NCI-H526 (cell line): ENCODE data around the gene IFT25.

ENCODE experiments used
- DNase-seq, 2 experiments: peaks; one replicate each; lab custom pipeline; 2025; lab: John Stamatoyannopoulos, UW

Gene IFT25

DNA sequence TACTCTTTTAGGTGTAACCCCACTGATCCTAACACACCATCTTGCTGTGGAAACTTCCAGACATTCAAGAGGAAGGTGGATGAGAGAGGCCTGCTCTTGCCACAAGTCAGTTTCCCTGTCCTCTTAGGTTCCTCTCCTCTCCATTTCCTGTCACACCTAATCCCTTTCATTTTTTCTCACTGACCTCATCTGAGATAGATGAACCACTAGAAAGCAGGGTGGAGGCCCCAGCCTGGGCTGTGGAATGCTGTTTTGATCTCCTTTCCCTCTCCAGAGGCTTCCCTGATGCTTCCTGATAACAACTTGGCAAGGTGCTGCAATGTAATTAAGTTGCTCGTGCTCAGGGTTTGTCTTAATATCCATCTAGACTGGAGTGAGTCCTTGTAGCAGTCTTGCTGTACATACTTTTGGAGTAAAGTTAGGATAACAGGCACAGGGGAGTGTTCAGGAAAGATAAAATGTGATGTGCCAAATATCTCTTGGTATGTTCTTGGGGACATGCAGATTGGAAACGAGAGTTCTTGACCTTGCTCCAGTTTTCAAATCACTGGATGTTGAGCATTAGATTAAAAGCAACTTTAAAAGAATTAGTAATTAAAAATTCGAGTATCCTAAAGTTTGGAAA lies 11.8 kb upstream of the IFT25 start:
- no peak for DNase-seq

DNA sequence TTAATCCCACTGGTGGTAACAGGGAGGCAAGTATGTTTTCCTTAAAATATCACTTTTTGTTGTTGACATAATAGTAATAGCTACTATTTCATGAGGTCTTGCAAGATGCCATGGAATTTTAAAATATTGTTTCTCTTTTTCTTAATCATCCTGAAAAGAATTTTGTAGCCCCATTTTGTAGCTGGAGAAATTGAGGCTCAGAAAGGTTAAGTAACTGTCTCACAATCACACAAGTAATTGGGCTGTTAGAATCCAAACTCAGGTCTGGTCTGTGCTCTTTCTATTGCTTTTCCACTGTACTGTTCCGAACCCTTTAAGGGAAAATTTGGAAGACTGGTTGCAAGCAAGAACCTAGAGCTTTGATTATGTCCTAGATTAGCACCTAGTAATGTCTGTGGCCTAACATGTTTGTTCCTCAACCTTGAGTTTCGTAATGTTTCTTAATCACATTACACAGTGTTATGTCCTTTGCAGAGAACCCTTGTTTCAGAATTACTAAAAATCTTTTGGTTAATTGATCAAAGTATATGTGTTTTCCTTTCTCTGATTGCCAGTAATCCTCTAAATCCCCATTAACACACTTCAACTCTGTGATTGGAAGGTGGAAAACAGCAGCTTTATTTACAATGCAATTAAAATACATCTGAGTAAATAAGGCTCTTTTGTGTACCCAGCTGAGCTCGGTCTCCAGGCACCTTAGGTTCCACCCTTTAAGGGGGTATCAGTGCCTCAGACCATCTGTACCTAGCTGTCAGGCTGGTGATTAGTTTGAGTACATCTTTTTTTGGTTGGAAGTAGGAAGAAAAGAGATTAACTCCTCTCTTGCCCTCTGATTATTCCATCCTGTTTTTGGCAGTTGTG lies 11.0 kb upstream of the IFT25 start:
- DNase-seq: peak in 1 of 2 experiments; percentile 20

GRCh38 chr1:53954128-53954527 lies 8.6 kb upstream of the IFT25 start:
- DNase-seq: no peak

GRCh38 chr1:53951697-53952096 lies 6.2 kb upstream of the IFT25 start:
- DNase-seq: no peak

- DNase-seq: peak; percentile 38 to 57
Observed at GRCh38 chr1:53949023-53949990, 3.8 kb upstream of the IFT25 start.

DNA sequence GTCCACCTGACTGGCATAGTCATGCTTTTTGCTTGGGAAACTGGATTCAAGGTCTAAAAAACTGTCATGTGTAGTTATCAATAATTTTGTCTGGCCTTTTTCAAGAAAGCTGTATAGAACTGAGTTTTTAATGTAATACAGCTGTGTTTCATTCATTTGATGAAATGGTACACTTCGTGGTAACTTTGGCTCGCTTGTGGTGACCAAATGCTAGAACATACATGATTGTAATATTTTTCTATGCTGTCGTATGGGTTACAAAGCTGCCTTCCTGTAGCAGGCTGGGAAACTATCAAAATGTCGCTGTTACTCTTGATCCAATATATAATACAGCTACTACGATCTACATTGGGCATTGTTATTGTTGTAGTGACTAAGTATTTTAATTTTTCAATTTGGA lies 2.8 kb upstream of the IFT25 start:
- DNase-seq: no peak

GRCh38 chr1:53947172-53947907 lies 1.8 kb upstream of the IFT25 start:
- DNase-seq: no peak

GRCh38 chr1:53946252-53947171 lies 1.0 kb upstream of the IFT25 start, which contains the start of gene LRRC42:
TSS of gene LRRC42 (plus strand) at chr1:53946350. CDS start at chr1:53952000, 5,650 bp downstream.
- no peak for DNase-seq

DNA sequence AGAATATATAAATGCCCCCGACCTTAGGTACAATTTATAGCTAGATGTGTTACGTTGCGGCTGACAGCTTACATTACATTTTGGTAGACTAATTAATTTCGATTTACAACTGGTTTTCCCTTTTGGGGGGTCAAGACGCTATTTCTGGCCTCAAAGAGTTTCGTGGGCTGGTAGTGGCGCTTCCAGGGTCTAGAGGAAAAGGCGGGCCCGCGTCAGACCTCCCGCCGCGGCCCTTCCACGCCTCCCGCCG lies 391 bp downstream of the IFT25 start:
- no peak for DNase-seq

DNA sequence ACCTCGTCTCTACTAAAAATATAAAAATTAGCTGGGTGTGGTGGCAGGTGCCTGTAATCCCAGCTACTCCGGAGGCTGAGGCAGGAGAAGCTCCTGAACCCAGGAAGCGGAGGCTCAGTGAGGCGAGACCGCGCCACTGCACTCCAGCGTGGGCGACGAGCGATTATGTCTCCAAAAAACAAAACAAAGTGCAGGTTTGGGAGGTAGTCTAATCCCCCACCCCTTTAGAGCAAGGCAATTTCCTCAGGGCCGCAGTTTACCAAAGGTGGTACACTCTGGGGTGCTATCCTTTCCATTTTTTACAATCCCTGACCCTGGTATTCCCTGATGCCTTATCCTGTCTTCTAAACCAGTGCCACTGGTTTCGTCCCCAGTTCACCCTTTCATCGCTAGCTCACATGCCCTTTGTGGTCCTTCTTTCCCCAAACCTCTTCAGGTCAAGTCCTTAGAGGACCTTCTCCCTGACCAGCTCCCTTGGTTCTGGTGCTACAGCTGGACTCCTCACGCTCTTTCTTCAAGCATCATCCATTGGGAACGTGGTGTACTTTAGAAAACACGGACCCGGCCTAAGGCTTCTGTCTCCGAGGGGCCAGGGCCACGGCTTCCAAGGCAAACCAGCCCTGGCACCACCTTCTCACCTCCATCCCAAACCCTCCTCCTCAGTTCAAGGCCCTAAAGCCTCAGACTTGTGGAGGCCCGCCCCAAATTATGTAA lies 873 bp downstream of the IFT25 start:
- DNase-seq: peak in 1 of 2 experiments; percentile 36

DNA sequence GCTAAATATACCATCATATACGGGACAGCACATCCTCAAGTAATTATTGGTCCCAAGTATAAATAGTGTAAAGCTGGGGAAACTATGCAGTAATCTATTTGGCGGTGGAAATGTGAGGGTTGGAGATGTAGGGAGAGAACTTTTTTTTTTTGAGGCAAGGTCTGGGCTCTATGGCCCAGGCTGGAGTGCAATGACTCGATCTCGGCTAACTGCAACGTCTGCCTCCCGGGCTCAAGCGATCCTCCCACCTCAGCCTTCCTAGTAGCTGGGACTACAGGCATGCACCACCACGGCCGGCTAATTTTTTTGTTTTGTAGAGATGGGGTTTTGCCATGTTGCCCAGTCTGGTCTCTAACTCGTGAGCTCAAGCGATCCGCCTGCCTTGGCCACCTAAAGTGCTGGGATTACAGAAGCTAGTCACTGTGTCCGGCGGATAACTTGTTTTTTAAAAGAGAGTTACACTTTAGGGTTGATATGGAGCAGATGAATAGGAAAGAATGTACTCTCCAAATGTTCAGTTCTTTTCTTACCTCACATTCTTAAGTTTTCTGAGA lies 1.9 kb downstream of the IFT25 start:
- DNase-seq: no peak

- DNase-seq: no peak
Observed at GRCh38 chr1:53943090-53943489, 2.4 kb downstream of the IFT25 start.

- DNase-seq: no peak
Observed at GRCh38 chr1:53942127-53942957, 3.2 kb downstream of the IFT25 start.

DNA sequence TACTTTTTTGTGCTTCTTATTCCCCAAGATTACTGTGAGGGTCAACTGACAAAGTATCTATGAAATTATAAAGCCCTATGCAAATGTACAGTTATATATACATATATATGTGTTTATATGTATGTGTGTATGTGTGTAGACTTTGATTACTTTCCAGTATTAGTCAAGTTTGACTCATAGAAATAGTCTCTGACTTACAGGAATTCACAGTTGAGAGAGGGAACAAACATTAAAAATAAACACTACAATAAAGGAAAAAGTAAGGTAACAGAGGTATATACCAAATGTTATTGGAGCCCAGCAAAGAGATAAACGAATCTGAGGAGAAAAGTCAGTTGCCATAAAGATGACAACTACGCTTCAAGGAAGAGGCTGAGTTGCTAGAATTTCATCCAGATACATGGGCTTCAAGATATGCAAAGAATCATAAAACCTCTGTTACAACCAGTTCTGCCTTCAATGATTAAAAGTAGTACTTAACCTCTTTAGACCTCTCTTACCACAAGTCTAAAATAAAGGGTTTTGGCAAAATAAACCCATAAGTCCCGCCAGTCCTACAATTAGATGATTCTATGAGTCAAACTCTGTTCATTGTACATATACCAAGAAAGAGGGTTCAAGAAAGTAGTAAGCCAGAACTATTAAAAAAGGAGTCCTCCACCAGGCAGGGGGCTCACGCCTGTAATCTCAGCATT lies 7.2 kb downstream of the IFT25 start:
- no peak for DNase-seq

GRCh38 chr1:53936430-53936829 lies 9.1 kb downstream of the IFT25 start:
- no peak for DNase-seq

DNA sequence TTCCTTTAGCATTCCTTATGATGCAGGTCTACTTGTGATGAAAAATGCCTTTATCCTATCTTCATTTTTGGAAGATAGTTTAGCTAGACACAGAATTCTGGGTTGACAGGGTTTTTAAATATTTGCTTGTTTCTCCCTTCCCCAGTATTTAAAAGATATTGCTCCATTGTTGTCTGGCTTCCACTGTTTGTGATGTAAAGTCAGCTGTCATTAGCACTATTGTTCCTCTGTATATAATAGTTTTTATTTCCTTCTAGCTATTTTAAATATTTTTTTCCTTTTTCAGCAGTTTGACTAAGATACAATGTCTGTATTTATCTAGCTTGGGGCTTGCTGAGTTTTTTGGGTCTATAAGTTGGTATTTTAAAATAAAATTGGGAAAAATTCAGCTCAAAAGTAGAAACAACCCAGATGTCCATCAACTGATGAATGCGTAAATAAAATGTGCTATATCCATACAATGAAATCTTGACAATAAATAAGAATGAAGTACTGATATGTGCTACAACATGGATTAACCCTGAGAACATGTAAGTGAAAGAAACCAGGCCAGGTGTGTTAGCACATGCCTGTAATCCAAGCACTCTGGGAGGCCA lies 11.2 kb downstream of the IFT25 start:
- DNase-seq: no peak

DNA sequence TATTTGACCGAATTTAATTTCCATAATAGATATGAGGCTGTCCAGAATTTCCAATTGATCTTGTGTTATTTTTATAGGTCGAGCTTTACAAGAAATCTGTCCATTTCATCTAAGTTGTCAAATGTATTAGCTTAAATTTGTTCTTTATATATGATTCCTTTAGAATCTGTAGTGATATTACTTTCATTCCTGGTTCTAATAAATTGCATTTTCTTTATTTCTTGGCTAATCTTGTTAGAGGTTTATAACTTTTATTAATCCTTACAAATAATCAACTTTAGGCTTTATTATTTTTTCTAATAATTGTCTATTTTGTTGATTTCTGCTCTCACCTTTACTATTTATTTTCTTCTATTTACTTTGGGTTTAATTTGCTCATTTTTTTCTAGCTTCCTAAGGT lies 14.0 kb downstream of the IFT25 start:
- no peak for DNase-seq

DNA sequence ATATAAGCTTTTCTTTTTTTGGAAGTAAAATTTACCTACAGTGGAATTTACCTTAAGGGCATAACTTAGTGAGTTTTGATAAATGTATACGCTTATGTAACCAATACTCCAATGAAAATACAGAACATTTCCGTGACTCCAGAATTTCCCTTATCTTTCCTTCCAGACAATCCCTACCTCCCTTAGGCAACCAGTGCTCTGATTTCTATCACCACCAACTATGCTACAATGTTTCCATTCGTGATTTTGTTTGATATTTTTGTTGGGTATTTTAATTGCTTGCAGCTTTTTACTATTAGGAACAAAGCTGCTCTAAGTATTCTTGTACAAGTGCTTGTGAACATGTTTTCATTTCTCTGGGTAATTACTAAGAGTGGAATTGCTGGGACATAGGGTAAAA lies 14.6 kb downstream of the IFT25 start:
- DNase-seq: no peak
